Keratinocyte (primary cell): ENCODE measurements around the gene NRP1. TPM values are rescaled to one million over a fixed set of nuclear protein-coding genes. Genes with fewer than 3 reads are reported as not detected.

Source experiments
- DNase-seq: peaks from one replicate; pipeline ENCODE4 v3.0.0-alpha.2; 2011; ENCODE audit warnings: low read depth, missing footprints, low spot score
- FAIRE-seq: peaks from 2 replicates; lab custom pipeline; 2011; peaks lifted over from hg19 to GRCh38; lab: Jason Lieb, UNC
- H2AFZ ChIP-seq: 2 replicates; pipeline ENCODE4 v1.6.0; 2012; ENCODE audit warnings: low read length, control low read depth, inconsistent platforms; ENCODE audit not compliant: control insufficient read depth
- H3K27ac ChIP-seq: 2 replicates; pipeline ENCODE4 v1.5.1; 2011; ENCODE audit warnings: low read length; ENCODE audit not compliant: control insufficient read depth, insufficient read depth
- H3K27me3 ChIP-seq: 3 replicates; pipeline ENCODE4 v1.6.0; 2011; ENCODE audit warnings: low read length; ENCODE audit not compliant: control insufficient read depth, insufficient read depth; ENCODE audit errors: extremely low read depth
- H3K36me3 ChIP-seq, 2 experiments: 2 replicates in 1 of 2; 3 replicates in 1 of 2; pipeline ENCODE4 v1.5.1; 2011; ENCODE audit warnings: low read length in 2 of 2, mild to moderate bottlenecking in 1 of 2; ENCODE audit not compliant: control insufficient read depth in 2 of 2, insufficient read depth in 2 of 2; ENCODE audit errors: extremely low read depth in 1 of 2
- H3K4me1 ChIP-seq: 3 replicates; pipeline ENCODE4 v1.5.1; 2011; ENCODE audit warnings: low read length; ENCODE audit not compliant: control insufficient read depth, insufficient read depth; ENCODE audit errors: extremely low read depth
- H3K4me2 ChIP-seq: 3 replicates; pipeline ENCODE4 v1.6.0; 2011; ENCODE audit warnings: low read depth, low read length; ENCODE audit not compliant: control insufficient read depth, insufficient read depth; ENCODE audit errors: extremely low read depth
- H3K4me3 ChIP-seq, 3 experiments: fragments of 200-600 bp in 1 of 3; sonication (generic) in 1 of 3; 2 replicates in 2 of 3; 3 replicates in 1 of 3; pipeline ENCODE4 v1.5.1; 2011 to 2016; ENCODE audit warnings: low read length in 3 of 3, mild to moderate bottlenecking in 3 of 3, control low read depth in 2 of 3, inconsistent platforms in 1 of 3, low read depth in 1 of 3, mixed read lengths in 1 of 3, mixed run types in 1 of 3, moderate library complexity in 1 of 3; ENCODE audit not compliant: control insufficient read depth in 2 of 3, insufficient read depth in 2 of 3; ENCODE audit errors: extremely low read depth in 1 of 3
- H3K79me2 ChIP-seq: 2 replicates; pipeline ENCODE4 v1.6.0; 2012; ENCODE audit warnings: low read length; ENCODE audit not compliant: control insufficient read depth, insufficient read depth
- H3K9ac ChIP-seq: 3 replicates; pipeline ENCODE4 v1.6.0; 2011; ENCODE audit warnings: low read length; ENCODE audit not compliant: control insufficient read depth, insufficient read depth; ENCODE audit errors: extremely low read depth
- H3K9me1 ChIP-seq: 3 replicates; pipeline ENCODE4 v1.6.0; 2011; ENCODE audit warnings: low read length; ENCODE audit not compliant: control insufficient read depth, insufficient read depth; ENCODE audit errors: extremely low read depth
- H3K9me3 ChIP-seq: 2 replicates; pipeline ENCODE4 v1.5.1; 2012; ENCODE audit warnings: low read depth, low read length; ENCODE audit not compliant: control insufficient read depth
- H4K20me1 ChIP-seq: 3 replicates; pipeline ENCODE4 v1.6.0; 2011; ENCODE audit warnings: low read length; ENCODE audit not compliant: control insufficient read depth, insufficient read depth; ENCODE audit errors: extremely low read depth
- CTCF ChIP-seq, 3 experiments: IDR thresholded peaks in 1 of 3; conservative IDR thresholded peaks in 1 of 3; optimal IDR thresholded peaks in 1 of 3; 2 replicates in 2 of 3; 3 replicates in 1 of 3; pipeline versions ENCODE3 to v1.5.1; 2011; ENCODE audit warnings: low read length in 3 of 3, mild to moderate bottlenecking in 3 of 3, moderate library complexity in 2 of 3, control low read depth in 1 of 3, inconsistent platforms in 1 of 3; ENCODE audit not compliant: insufficient read depth in 2 of 3; ENCODE audit errors: extremely low read depth in 1 of 3
- EZH2 ChIP-seq: IDR thresholded peaks from one replicate; pipeline ENCODE4 v1.6.1; 2012; ENCODE audit warnings: inconsistent platforms, mild to moderate bottlenecking, low read length, moderate library complexity
- dilution Hi-C: fragments of 300-500 bp; cut with MboI; formaldehyde crosslinking; loops from one replicate; pipeline ENCODE4 v1.7.0; 2020; ENCODE audit warnings: low sequenced_read_pairs; ENCODE audit not compliant: extremely low pct_ligation_motif_present
- polyA plus RNA-seq, 5 experiments: library from polyadenylated mRNA; depleted of rRNA in 3 of 5; stranded (reverse) in 3 of 5; stranded (forward) in 1 of 5; unstranded in 1 of 5; fragments of >200 nt; gene quantifications; 1 replicate in 1 of 5; 2 replicates in 3 of 5; 3 replicates in 1 of 5; pipeline versions ENCODE4 v1.2.1 to v1.2.3, GENCODE V29; 2011 to 2012; ENCODE audit warnings: missing spikeins in 2 of 5, low read depth in 1 of 5, low replicate concordance in 1 of 5

The NRP1 gene
- polyA plus RNA-seq, 1 donor (not counting 4 experiments of a cell fraction or from before 2014, with no cell fraction given) = 36.2 TPM

GRCh38 chr10:33190406-33190805, 144.1 kb downstream of the NRP1 start:
- Histone ChIP-seq H3K9me3 (no peaks in the 10 kb centered on the region), H2AFZ (no peak overlapping the region), H3K27me3 (no peaks in the 10 kb centered on the region), H3K4me1 (peaks cover 12% of the 10 kb centered on the region), H3K9me1 (no peaks in the 10 kb centered on the region), H3K4me3 (no peak overlapping the region), H3K79me2 (no peaks in the 10 kb centered on the region), H3K9ac (no peak overlapping the region), H3K27ac (no peak overlapping the region), H3K4me2 (no peak overlapping the region), H4K20me1 (no peaks in the 10 kb centered on the region), H3K36me3 (peaks cover 5 to 8% of the 10 kb centered on the region in 2 experiments)
- FAIRE-seq (no peak), DNase-seq (no peak)
- TF ChIP-seq CTCF (optimal IDR thresholded peaks at IDR 0.05 in 1 of 3, IDR thresholded peaks at IDR 0.05 in 1 of 3, conservative IDR thresholded peaks at IDR 0.05 in 1 of 3; ENCODE audit: extremely low read depth in 1 of 3, insufficient read depth in 2 of 3, low read length in 3 of 3) = no peak
- TF ChIP-seq EZH2 = no peak
- dilution Hi-C loops = no loop called here

- peaks cover 5 to 10% of the 10 kb centered on the region in 2 experiments for H3K36me3 ChIP-seq
- H3K4me2 ChIP-seq = no peak overlapping the region
- dilution Hi-C loops = no loop called here
- DNase-seq (no peak), FAIRE-seq (no peak)
- no peaks in the 10 kb centered on the region for H3K27me3 ChIP-seq
- H3K9me3 ChIP-seq = no peaks in the 10 kb centered on the region
- no peak overlapping the region for H3K4me3 ChIP-seq
- H3K79me2 ChIP-seq = no peaks in the 10 kb centered on the region
- no peak overlapping the region for H3K9ac ChIP-seq
- no peaks in the 10 kb centered on the region for H3K9me1 ChIP-seq
- H3K27ac ChIP-seq = no peak overlapping the region
- H2AFZ ChIP-seq = no peak overlapping the region
- H3K4me1 ChIP-seq = peaks cover 12% of the 10 kb centered on the region
- no peaks in the 10 kb centered on the region for H4K20me1 ChIP-seq
- TF ChIP-seq EZH2 (no peak), CTCF (optimal IDR thresholded peaks at IDR 0.05 in 1 of 3, IDR thresholded peaks at IDR 0.05 in 1 of 3, conservative IDR thresholded peaks at IDR 0.05 in 1 of 3; ENCODE audit: extremely low read depth in 1 of 3, insufficient read depth in 2 of 3, low read length in 3 of 3) (no peak)
These were observed 144.7 kb downstream of the NRP1 start for GRCh38 chr10:33189808-33190207.
